ENCODE data around the gene KRTAP1-5.
"Not testable (repeated sequence)": the region's sequence is repeated elsewhere in the genome, so short reads cannot be mapped to it uniquely, and the experiment has no call there.

KRTAP1-5 gene

DNA sequence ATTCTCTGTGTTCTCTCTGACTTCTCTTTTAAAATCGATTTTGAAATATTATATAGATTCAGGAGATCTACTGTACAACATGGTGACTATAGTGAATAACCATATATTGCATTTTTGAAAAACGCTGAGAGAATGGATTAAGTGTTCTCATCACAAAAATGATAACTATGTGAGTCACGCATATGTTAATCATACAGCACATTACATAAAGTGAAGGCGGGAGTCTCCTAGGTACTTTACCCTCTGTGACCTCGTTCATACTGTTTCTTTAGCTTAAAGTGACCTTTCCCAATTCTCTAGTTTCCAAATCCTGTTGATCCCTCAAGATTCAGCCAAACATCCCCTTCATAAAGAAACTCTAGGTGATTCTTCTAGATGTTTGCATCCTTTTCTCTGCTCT, 24.2 kb downstream of the KRTAP1-5 start:
- no peak for DNase-seq

DNA sequence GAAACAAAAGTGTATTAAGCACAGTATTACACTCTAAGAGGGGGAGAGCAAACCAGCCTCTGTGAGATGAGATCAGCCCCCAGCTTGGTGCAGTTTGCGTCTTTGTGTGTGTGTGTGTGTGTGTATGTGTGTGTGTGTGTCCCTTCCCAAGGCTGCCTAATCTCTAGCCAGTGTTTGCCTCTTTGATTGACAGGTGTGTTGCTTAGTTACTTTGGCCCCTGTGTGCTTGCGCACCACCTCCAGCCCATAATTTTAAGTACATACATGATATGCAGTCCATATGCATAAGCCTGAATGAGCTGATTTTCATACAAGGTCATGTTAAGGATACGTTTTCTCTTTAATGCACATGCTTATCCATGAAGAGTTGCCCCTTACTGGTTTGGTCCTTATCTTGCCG, 25.2 kb downstream of the KRTAP1-5 start:
- DNase-seq = no peak

DNA sequence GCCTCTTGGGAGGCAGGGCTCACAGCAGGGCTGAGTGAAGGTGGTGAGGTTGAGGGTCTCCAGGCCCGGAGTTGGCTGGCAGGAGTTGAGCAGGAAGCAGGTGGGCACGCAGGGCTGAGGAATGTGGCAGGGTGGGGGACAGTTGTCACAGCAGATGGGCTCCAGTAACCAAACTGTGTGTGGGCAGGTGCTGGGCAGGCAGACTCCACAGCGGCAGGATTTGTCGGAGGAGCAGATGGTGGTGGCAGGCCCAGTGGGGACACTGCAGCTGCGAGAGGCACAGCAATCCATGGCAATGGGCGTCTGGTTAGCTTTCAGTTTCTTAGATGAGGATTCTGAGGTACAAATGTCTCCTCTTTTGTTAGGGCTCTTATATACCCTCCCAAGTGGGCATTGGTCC, 27.4 kb downstream of the KRTAP1-5 start, which contains the start of gene KRTAP3-2:
Gene KRTAP3-2 (minus strand): TSS at position 344 of the 400 bp plus-strand sequence. CDS start 53 bp downstream, at position 291.
- DNase-seq = not testable (repeated sequence)

DNA sequence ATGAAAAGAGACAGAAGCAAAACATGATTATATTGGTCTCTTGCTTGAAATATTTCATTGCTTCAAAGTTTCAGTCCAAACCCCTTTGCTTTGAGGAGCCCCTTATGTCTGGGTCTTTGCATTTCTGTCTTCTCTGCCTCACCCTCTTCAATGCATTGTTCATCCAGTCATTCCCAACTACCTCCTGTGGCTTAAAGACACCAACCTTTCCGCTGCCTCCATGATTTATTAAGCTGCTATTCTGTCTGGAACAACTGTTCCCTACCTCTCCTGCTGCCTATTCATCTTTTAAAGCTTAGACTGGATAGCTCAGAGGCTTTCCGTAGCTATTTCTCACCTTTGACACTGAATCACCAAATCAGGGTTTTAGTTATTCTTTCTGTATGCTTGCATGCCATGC, 29.6 kb downstream of the KRTAP1-5 start:
- no peak for DNase-seq

DNA sequence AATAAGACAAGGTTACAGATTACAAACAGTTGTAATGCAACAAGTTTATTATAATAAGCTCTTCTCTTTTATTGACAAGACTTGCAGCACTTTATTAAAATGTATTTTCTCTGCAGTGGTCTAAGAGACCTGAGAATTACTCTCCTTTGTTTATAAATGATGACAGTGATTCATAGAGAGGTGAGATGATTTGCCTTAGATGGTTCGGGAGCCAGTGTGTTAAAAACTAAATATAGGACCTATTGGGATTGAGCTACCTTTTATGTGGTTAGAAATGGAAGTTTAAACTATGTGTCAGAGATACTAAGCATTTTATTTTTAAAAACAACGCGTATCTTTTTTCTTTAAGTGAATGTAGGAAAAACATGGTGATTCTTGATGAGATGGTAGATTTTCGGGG, 30.2 kb downstream of the KRTAP1-5 start:
- no peak for DNase-seq

DNA sequence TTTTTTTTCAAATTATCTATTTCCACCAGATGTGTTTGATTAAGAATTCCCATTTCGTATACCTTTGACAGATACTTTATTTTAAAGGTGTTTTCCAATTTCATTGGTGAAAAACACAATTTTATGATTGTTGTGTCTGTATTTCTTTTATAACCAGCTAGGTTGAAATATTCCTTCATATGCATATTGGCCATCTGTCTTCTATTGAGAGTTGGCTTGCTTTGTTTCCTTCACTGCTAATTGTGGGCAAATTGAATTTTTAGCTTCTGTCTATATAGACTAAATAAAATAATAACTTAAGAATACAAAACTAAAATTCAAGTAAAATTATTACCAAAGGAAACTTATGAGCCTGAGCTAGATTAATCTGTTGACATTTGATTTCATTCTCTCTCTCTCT, 31.9 kb downstream of the KRTAP1-5 start:
- no peak for DNase-seq

DNA sequence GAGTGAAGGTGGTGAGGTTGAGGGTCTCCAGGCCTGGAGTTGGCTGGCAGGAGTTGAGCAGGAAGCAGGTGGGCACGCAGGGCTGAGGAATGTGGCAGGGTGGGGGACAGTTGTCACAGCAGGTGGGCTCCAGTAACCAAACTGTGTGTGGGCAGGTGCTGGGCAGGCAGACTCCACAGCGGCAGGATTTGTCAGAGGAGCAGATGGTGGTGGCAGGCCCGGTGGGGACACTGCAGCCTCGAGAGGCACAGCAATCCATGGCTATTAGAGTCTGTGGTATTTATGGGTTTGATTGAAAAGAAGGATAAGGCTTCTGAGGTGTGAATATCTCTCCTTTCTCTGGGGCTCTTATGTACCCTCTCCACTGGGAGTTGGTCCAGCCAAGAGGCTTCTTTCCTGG, 33.2 kb downstream of the KRTAP1-5 start, which contains the start of gene KRTAP3-3:
Gene KRTAP3-3 (minus strand): TSS at position 326 of the 400 bp plus-strand sequence. CDS start 67 bp downstream, at position 259.
- no peak for DNase-seq

DNA sequence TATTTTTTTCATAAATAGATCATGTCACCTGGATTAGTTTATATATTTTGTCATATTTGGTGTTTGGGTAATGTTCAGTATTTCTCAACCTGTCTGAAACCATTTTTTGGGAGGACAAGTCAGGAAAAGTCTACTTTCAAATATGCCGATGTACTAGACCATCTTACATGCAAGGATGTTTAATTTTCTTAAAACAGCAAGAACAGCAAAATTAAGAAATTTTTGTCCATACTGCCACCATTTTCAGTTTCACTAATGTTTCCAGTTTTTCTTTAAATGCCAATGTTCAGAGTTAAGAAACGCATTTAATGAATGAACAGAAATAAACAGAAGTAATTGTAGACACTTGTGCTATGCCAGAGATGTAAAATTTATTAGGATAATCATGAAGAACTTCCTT, 33.9 kb downstream of the KRTAP1-5 start:
- no peak for DNase-seq

DNA sequence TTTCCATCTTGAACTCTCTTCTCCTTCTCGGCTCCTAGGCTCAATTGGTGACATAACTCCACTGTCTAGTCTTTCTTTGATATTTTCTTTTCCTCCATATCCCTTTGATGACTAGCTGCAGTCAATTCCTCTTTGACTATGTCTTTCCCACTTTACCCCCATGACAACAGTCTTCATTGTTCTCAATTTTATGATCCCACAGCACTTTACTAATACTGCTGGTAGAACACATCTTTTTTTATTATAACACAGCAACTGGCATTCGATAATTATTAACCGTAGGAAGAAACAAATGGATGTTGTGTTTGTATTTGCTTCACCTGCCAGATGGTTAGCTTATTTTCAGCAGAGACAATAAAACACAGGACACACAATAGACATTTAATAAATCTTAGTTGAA, 34.3 kb downstream of the KRTAP1-5 start:
- no peak for DNase-seq

DNA sequence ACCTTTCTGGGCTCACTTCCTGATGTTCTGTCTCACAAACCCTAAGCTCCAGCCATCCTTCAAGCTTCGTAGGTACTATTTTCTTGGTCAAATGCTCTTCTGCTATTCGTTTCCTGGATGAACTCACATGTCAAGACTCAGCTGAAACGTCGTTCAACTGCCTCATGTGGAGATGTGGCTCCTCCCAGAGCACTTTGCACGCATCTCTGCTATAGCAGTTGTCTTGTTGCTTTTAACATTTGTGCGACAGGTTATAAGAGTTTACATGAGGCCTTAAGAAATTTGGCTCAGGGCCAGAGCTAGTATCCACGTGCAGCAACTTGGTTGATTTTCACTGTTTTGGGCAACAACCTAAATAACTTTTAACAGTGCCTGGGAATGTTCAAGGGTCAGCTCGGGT, 40.1 kb downstream of the KRTAP1-5 start:
- no peak for DNase-seq

DNA sequence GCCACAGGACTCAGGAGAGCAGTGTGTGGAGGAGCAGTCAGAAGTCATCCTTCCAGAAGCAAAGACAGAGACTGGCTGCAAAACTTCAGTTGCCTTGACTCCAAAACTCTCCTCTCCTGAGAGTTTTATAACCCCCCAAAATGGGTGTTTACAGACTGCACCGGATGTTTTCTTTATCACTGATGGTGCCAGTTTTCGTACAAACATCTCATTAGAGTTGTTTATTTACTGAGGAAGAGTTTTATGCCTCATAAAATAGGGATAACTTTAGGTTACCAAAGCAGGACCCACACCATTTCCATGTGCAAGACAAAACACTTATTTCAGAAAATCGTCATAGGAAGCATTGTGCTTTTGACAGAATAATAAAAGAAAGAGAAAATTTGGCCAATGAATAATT, 42.8 kb downstream of the KRTAP1-5 start, which contains the start of gene KRT40:
Gene KRT40 (minus strand): TSS at position 101 of the 400 bp plus-strand sequence. CDS start 53 bp downstream, at position 48.
- DNase-seq = no peak

DNA sequence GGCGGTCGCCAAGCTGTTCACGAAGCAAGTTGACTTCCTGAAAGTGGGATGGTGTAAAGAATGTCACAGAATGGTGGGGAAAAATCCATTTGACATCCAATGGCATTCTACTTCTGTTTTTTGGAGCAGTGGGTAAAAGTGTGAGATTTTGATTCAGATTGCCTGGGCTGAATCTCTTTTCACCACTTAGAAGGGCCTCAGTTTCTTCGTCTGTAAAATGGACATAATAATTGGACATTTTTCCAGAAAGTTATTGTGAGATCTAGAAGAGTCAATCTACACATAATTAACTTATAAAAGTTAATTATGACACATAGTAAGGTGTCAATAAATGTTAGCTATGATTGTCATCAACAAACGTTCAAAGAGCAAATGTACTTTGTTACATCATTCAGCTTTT, 45.9 kb downstream of the KRTAP1-5 start:
- no peak for DNase-seq

DNA sequence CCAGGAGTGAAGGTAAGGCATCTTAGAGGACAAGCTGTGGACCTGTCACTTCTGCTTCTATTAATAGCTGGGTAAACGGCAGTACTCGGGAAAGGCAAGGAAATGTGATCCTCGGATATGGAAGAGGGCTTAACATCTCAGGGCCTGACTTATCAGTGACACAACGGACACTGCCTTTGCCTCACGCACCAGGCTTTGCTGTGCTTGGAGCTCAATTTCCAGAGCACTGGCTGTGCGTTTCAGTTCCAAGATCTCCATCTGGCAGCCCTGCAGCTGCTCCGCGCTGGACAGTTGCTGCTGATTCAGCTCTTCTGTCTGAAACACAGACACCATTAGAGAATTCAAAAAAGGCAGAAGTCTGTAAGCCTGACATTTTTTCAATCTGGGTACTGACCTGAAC, 46.4 kb downstream of the KRTAP1-5 start:
- no peak for DNase-seq

DNA sequence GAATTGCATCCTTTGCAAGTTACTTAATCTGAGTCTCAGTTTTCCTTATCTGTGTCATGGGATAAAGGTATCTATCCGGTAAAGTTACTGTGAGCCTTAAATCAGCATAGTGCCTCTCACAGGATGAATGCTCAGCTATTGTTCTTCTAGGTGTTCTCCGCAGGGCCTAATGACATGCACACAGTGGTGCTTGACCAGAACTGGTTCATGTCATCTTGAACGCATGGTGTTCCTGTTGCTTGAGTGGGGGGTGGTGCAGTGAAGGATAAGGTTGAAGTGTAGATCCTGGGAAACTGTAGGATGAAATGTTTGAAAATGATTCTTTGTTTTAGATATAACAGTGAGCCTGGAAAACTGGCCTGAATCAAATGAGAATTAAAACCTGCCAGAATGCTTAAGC, 46.9 kb downstream of the KRTAP1-5 start:
- no peak for DNase-seq

DNA sequence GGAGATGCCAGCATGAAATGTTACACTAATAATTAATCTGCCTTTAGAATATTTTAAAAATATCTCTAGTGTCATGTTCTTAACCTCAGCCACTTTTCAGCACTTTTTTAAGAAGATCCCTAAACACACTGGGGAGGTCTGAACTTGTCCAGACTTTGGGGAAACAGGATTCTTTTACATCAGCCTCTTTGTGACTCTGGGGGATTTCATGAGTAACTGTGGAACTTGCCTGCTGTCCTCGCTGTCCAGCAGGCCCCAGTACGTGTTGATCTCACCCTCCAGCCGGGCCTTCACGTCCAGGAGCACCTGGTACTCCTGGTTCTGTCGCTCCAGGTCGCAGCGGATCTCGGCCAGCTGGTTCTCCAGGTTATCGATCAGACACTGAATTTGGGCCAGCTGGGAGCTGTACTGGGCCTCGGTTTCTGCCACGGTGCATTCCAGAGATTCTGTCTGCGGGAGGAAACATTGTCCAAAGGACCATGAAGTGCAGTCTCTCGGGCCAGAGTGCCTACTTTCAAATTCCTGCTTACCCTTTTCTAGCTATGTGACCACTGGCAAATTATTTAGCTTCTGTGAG, 48.3 kb downstream of the KRTAP1-5 start:
- no peak for DNase-seq

Measured in cortex of kidney (tissue), 1 donor.